Bone marrow (tissue), 2 donors: ENCODE data around the gene MED26.
A peak's percentile ranks its signal among the peaks of the same experiment; 100 is the strongest.

Experiments
- DNase-seq, 2 donors: peaks; one replicate each; lab custom pipeline; 2025; lab: John Stamatoyannopoulos, UW

Gene MED26

GRCh38 chr19:16650821-16651220, 22.8 kb upstream of the MED26 start:
- no peak for DNase-seq

GRCh38 chr19:16649734-16650133, 21.7 kb upstream of the MED26 start:
- no peak for DNase-seq

GRCh38 chr19:16645140-16645539, 17.1 kb upstream of the MED26 start:
- no peak for DNase-seq

GRCh38 chr19:16641695-16642094, 13.7 kb upstream of the MED26 start:
- no peak for DNase-seq

GRCh38 chr19:16640951-16641350, 12.9 kb upstream of the MED26 start:
- no peak for DNase-seq

- no peak for DNase-seq
These were observed 10.7 kb upstream of the MED26 start for GRCh38 chr19:16638666-16639065.

- DNase-seq: no peak
These were observed 9.5 kb upstream of the MED26 start for GRCh38 chr19:16637535-16637934.

GRCh38 chr19:16631465-16631864, 3.5 kb upstream of the MED26 start:
- DNase-seq: no peak

- no peak for DNase-seq
These were observed 1.1 kb upstream of the MED26 start for GRCh38 chr19:16628984-16629691.

- no peak for DNase-seq
These were observed 149 bp downstream of the MED26 start for GRCh38 chr19:16627928-16628182.

GRCh38 chr19:16627193-16627927, 644 bp downstream of the MED26 start:
- peak in 1 of 2 donors; percentile 13 for DNase-seq

GRCh38 chr19:16626796-16627192, 1.2 kb downstream of the MED26 start:
- no peak for DNase-seq

GRCh38 chr19:16625163-16625958, 2.6 kb downstream of the MED26 start:
- no peak for DNase-seq

- no peak for DNase-seq
These were observed 3.8 kb downstream of the MED26 start for GRCh38 chr19:16624236-16624635.

- no peak for DNase-seq
These were observed 4.4 kb downstream of the MED26 start for GRCh38 chr19:16623576-16623975.

- DNase-seq: no peak
These were observed 4.9 kb downstream of the MED26 start for GRCh38 chr19:16623066-16623465.

- DNase-seq: no peak
These were observed 6.7 kb downstream of the MED26 start for GRCh38 chr19:16621165-16621800.

- DNase-seq: no peak
These were observed 7.4 kb downstream of the MED26 start for GRCh38 chr19:16620584-16620983.

GRCh38 chr19:16620018-16620417, 8.0 kb downstream of the MED26 start:
- no peak for DNase-seq

- no peak for DNase-seq
These were observed 8.5 kb downstream of the MED26 start for GRCh38 chr19:16619457-16619856.

GRCh38 chr19:16618248-16618647, 9.8 kb downstream of the MED26 start:
- DNase-seq: no peak

GRCh38 chr19:16615808-16616207, 12.2 kb downstream of the MED26 start:
- DNase-seq: no peak

- DNase-seq: no peak
These were observed 13.1 kb downstream of the MED26 start for GRCh38 chr19:16614941-16615340.
